Choroid plexus epithelial cell (primary cell): ENCODE results near the gene HAPLN2.

ENCODE experiments used
- DNase-seq: peaks from one replicate; pipeline ENCODE4 v3.0.0-alpha.2; 2010; ENCODE audit warnings: low read depth
- H3K4me3 ChIP-seq: 2 replicates; pipeline ENCODE4 v1.5.1; 2011; ENCODE audit warnings: low read depth, mild to moderate bottlenecking, control low read depth, low read length, moderate library complexity
- TF ChIP-seq, protein P1 (sequence below): conservative IDR thresholded peaks from 2 replicates; pipeline ENCODE4 v1.5.1; 2011; ENCODE audit warnings: low read depth, mild to moderate bottlenecking, control low read depth, inconsistent platforms, low read length, moderate library complexity

The HAPLN2 gene

DNA sequence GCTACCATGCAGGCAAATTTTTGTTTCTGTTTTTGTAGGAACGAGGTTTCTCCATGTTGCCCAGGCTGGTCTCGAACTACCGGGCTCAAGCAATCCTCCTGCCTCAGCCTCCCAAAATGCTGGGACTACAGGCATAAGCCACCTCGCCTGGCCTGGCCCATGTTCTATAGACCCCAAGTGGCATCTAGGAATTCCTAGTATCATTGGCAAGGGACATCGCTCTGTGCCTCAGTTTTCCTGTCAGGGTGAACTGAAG, 43.5 kb downstream of the HAPLN2 start:
- no peak overlapping the region for H3K4me3 ChIP-seq
- no peak for DNase-seq
- TF ChIP-seq, protein P1, sequence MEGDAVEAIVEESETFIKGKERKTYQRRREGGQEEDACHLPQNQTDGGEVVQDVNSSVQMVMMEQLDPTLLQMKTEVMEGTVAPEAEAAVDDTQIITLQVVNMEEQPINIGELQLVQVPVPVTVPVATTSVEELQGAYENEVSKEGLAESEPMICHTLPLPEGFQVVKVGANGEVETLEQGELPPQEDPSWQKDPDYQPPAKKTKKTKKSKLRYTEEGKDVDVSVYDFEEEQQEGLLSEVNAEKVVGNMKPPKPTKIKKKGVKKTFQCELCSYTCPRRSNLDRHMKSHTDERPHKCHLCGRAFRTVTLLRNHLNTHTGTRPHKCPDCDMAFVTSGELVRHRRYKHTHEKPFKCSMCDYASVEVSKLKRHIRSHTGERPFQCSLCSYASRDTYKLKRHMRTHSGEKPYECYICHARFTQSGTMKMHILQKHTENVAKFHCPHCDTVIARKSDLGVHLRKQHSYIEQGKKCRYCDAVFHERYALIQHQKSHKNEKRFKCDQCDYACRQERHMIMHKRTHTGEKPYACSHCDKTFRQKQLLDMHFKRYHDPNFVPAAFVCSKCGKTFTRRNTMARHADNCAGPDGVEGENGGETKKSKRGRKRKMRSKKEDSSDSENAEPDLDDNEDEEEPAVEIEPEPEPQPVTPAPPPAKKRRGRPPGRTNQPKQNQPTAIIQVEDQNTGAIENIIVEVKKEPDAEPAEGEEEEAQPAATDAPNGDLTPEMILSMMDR, result no peak

DNA sequence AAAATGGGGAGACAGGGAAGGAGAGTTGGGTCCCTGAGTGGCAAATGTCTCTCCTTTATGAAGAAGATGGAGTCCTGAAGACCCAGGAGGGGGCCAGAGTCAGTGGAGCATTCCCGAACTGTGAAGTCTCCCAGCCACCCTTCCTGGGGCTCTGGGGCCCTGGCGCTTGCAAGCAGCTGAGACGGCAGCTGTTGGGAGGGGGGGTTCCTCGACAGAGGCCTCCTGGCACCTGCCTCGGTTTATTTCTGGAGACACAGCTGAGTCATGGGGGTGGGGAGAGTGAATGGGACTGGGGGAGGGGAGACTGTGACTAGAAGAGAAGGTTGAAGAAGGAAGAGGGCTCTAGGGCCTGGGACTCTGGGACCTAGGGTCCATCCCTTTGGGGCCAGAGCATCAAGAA, 44.0 kb downstream of the HAPLN2 start:
- peak; percentile 32 for DNase-seq
- no peak overlapping the region for H3K4me3 ChIP-seq
- TF ChIP-seq, protein P1, result no peak

DNA sequence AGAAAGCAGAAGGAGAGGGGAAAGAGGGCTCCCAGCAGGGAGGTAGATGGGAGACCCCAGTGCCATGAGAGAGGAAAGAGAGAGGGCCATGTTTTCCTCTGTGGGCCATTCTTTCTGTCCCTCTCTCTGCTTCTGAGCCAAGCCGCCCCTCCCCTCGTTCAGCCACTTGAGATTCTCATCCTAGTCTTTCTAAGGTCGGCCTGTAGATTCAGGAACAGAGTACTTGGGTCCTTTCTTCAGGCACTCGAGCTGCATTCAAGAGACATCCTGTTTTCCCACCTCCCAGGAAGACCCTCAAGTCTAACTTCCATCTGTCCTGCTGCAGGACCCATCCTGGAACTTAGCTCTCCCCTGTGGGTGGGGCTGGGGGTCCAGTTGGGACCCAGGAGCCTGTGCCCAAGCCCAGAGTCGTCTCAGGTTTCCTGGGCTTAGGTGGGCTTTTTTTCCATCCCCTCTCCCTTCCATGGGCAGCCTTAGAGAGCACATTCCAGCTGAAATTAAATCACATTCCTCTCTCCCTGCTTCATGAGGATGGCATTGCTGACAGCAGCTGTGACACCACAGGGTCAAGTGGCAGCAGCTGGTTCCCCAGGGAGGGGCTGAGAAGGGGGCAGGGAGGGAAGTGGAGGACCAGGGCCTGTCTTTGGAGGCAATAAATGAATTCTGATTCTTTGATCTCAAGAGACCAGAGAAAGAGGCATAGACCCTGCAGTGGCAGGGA, 45.0 kb downstream of the HAPLN2 start:
- H3K4me3 ChIP-seq, result no peak overlapping the region
- TF ChIP-seq, protein P1, result no peak
- DNase-seq, result peak; percentile 30

DNA sequence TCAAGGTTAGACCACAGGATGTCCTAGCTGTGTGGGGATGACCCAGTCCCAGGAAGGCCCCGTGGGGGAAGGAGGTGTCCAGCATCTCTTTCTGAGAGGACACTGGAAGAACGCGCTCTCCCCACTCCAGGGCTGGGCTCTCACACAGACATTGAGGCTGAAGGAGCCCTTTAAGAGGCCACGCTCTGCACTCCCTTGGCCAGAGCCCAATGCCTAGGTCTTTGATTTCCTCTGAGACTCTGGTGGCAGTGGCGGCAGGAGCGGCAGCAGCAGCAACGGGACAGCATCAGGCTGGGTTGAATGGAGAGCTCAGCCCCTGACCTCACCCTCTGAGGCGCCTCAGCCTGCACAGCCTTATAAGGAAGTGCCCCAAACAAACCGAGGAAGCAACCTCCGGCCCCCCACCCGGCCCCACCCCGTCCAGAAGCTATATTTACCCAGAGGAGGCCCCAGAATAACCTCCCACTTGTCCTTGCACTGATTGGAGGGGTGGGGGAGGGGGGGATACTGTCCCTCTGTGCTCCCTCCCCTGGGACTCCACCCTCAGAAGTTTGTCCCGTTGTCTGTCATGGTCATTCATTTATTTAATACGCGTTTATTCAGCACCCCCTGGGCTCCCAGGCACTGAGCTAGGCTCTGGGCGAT, 45.7 kb downstream of the HAPLN2 start:
- DNase-seq, result no peak
- H3K4me3 ChIP-seq, result no peak overlapping the region
- TF ChIP-seq, protein P1, result no peak

DNA sequence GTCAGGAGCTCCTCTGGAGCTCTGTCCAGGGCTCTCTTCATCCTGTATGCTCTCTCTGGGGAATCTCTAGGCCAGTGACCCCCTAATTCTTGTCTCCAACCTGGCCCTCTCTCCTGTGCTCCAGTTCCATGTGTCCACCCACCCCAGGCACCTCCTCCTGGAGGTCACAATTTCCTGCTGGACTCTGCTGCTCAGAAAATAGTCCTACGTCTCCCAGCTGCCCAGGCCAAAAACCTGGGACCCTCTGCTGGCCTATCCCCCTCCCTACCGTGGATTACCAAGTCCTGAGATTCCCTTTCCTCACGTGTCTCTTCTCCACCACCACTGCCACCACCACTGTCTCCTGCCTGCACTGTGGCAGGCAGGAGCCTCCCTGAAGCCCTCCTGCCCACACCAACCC, 46.3 kb downstream of the HAPLN2 start:
- no peak overlapping the region for H3K4me3 ChIP-seq
- TF ChIP-seq, protein P1, result no peak
- DNase-seq, result no peak

DNA sequence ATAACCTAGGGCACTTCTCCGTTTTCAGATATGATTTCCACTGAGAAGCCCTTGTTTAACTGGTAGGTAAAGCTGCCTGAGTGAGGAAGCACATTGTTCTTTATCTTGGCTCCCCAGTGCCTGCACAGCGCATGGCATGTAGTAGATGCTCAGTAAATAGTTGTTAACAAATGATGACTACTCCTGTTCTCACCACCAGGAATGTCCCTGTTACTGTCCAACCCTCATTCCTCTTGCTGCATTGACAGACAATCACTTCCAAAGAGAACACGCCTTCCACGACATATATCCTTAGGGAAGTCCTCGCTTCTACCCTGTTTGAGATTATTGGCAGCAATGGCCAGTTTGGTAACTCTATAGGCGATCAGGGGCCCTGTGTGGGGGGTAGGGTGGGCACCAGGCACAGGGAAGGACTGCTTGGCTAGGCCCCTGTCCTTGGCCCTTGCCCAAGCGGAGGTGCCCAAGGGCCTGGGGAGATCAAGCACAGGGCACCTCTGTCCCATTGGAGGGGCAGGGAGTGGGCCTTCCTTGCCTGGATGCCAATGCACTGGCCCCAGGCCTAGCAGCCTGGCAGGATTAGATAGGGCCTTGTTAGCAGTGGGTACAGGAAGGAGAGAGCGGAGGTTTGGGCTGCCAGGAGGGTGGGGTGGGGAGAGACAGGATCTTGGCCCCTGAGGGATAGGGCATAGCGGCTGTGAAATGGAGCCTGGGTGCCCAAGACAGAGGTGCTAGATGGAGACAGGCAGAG, 47.8 kb downstream of the HAPLN2 start:
- no peak for DNase-seq
- H3K4me3 ChIP-seq, result no peak overlapping the region
- TF ChIP-seq, protein P1, result no peak
